Uterus (tissue), 4 donors: ENCODE data around the gene RAPGEFL1. TPM values are rescaled to one million over a fixed set of nuclear protein-coding genes. Genes with fewer than 3 reads are reported as not detected.
"Not testable (repeated sequence)": the region's sequence is repeated elsewhere in the genome, so short reads cannot be mapped to it uniquely, and the experiment has no call there.

Experiments
- DNase-seq, 2 donors: peaks; one replicate each; pipeline ENCODE4 v3.0.0-alpha.2; 2019 to 2020
- H3K27ac ChIP-seq, 2 donors: fragments of 200-600 bp; sonication (generic); 1 replicate in 1 of 2; 2 replicates in 1 of 2; pipeline ENCODE4 v1.5.1; 2016 to 2018
- H3K27me3 ChIP-seq, 2 donors: fragments of 200-600 bp; sonication (generic); one replicate each; pipeline ENCODE4 v1.5.1; 2018 to 2019; ENCODE audit warnings: control low read depth in 1 of 2
- H3K36me3 ChIP-seq, 2 donors: fragments of 200-600 bp; sonication (generic); one replicate each; pipeline ENCODE4 v1.5.1; 2019; ENCODE audit warnings: control low read depth in 1 of 2
- H3K4me1 ChIP-seq, 2 donors: fragments of 200-600 bp; sonication (generic); one replicate each; pipeline ENCODE4 v1.5.1; 2018 to 2019; ENCODE audit warnings: control low read depth in 1 of 2
- H3K4me3 ChIP-seq, 2 donors: fragments of 200-600 bp; sonication (generic); 1 replicate in 1 of 2; 2 replicates in 1 of 2; pipeline ENCODE4 v1.5.1; 2018 to 2019; ENCODE audit warnings: mild to moderate bottlenecking in 1 of 2
- H3K9me3 ChIP-seq, 2 donors: fragments of 200-600 bp; sonication (generic); one replicate each; pipeline ENCODE4 v1.5.1; 2019; ENCODE audit warnings: control low read depth in 1 of 2
- POLR2A ChIP-seq, 2 donors: fragments of 450-650 bp; IDR thresholded peaks; one replicate each; pipeline ENCODE4 v1.6.1; 2016; ENCODE audit warnings: antibody characterized with exemption in 2 of 2, mild to moderate bottlenecking in 1 of 2, moderate library complexity in 1 of 2
- intact Hi-C: fragments of 100-400 bp; cut with DNase I; formaldehyde crosslinking; loops from one replicate; pipeline ENCODE4 v1.15.1; 2023; ENCODE audit warnings: low total_unique reads
- total RNA-seq, 4 donors: library from RNA; depleted of rRNA in 3 of 4; stranded (reverse); fragments of >200 nt in 3 of 4; gene quantifications; one replicate each; pipeline versions ENCODE4 v1.1.0 to v1.2.4, GENCODE V29; 2014 to 2023
- TF ChIP-seq, protein P1 (sequence below), 4 experiments: fragments of 200-600 bp in 2 of 4; fragments of 450-650 bp in 2 of 4; sonication (generic) in 2 of 4; IDR thresholded peaks; one replicate each; pipeline ENCODE4 v1.5.1; 2016 to 2019; ENCODE audit warnings: antibody characterized with exemption in 4 of 4, mild to moderate bottlenecking in 2 of 4, moderate library complexity in 1 of 4
- donor health status: DM: yes; HTN: yes; CAD: no.

The RAPGEFL1 gene
- total RNA-seq, 4 donors from 2014 or later, result 0.29 to 21.5 (median 2.0) TPM

DNA sequence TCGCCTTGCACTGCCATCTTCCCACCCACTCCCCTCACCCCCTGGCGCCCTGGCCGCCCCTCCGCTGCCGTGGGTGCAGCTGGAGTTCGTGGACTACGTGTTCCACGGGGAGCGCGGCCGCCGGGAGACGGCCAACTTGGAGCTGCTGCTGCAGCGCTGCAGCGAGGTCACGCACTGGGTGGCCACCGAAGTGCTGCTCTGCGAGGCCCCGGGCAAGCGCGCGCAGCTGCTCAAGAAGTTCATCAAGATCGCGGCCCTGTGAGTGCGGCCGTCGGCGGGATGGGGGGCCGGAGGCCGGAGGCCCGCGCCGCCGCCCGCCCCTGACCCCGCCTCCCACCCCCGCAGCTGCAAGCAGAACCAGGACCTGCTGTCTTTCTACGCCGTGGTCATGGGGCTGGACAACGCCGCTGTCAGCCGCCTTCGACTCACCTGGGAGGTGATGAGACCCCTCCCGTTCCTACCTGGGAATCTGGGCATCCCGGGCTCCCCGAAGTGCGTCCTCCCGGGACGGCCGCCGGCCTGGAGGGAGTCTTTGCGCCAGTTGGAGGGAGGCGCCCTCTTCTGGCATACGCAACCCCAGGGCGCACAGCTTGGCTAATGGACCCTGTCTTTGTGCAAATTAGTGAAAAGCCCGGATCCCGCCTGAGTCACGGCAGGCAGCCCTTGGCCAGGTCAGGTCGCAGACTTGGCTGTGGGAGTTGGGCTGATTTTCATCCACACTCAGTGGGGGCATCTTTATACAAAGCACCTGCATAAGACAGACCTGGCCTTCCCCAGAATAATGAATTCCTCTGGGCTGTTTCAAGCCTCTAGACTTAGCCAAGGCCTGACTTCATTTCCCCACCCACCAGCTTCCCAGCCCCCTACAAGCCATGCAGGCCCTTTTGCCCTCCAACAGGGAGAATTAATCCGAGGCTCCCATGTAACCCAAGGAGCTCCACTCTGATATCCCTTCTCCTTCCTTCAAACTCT lies 14.3 kb downstream of the RAPGEFL1 start:
- Histone ChIP-seq H3K9me3 (no peaks in the 10 kb centered on the region), H3K27me3 (no peaks in the 10 kb centered on the region), H3K4me3 (peak overlapping the region; percentile 42 to 52), H3K4me1 (no peaks in the 10 kb centered on the region), H3K36me3 (no peaks in the 10 kb centered on the region), H3K27ac (peak overlapping the region; percentile 76 to 85)
- TF ChIP-seq POLR2A (IDR thresholded peaks at IDR 0.05), result no peak
- TF ChIP-seq, protein P1, sequence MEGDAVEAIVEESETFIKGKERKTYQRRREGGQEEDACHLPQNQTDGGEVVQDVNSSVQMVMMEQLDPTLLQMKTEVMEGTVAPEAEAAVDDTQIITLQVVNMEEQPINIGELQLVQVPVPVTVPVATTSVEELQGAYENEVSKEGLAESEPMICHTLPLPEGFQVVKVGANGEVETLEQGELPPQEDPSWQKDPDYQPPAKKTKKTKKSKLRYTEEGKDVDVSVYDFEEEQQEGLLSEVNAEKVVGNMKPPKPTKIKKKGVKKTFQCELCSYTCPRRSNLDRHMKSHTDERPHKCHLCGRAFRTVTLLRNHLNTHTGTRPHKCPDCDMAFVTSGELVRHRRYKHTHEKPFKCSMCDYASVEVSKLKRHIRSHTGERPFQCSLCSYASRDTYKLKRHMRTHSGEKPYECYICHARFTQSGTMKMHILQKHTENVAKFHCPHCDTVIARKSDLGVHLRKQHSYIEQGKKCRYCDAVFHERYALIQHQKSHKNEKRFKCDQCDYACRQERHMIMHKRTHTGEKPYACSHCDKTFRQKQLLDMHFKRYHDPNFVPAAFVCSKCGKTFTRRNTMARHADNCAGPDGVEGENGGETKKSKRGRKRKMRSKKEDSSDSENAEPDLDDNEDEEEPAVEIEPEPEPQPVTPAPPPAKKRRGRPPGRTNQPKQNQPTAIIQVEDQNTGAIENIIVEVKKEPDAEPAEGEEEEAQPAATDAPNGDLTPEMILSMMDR (IDR thresholded peaks at IDR 0.05), result peak; percentile 70 to 80 (median 75)
- intact Hi-C loops, result no loop called here
- DNase-seq, result peak; percentile 83 to 86

DNA sequence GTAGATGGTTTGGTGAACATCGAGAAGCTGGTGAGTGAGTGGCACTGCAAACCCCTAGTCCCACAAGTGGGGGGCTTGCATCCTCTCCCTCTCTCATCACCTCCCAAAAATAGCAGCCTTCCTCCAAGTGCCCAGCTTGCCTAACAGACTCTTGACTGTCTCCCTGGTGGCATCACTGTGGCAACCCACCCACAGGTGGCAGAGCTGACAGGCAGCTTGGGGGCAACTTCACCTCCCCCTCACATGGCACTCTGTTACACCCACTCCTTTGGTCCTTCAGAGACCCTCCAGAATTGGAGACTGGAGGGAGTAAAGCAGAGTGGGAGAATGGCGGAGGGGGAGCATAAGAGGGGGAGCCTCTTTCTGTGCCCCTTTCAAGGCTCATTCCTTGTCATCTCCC lies 15.7 kb downstream of the RAPGEFL1 start:
- Histone ChIP-seq H3K4me1 (no peaks in the 10 kb centered on the region), H3K27ac (no peak overlapping the region), H3K9me3 (no peaks in the 10 kb centered on the region), H3K36me3 (no peaks in the 10 kb centered on the region), H3K27me3 (no peaks in the 10 kb centered on the region), H3K4me3 (no peak overlapping the region)
- DNase-seq, result no peak
- TF ChIP-seq POLR2A (IDR thresholded peaks at IDR 0.05), result no peak
- TF ChIP-seq, protein P1 (IDR thresholded peaks at IDR 0.05), result no peak
- intact Hi-C loops, result no loop called here

DNA sequence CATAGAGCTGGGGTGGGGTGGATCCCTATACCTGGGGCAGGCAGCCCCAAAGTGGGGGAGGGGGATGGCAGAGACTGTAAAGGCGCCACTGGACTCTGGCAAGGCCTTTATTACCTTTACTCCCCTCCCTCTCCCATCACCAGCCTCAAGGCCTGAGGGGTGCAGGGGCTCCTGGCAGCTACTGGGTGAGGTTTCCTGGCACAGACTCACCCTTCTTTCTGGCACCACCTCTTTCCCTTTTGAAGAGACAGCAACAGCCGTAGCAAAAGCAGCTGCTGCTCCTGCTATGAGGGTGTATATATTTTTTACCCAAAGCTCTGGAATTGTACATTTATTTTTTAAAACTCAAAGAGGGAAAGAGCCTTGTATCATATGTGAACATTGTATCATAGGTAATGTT lies 17.6 kb downstream of the RAPGEFL1 start:
- Histone ChIP-seq H3K4me3 (no peak overlapping the region), H3K36me3 (no peaks in the 10 kb centered on the region), H3K27me3 (no peaks in the 10 kb centered on the region), H3K9me3 (no peaks in the 10 kb centered on the region), H3K4me1 (no peaks in the 10 kb centered on the region), H3K27ac (no peak overlapping the region)
- intact Hi-C loops, result no loop called here
- TF ChIP-seq POLR2A (IDR thresholded peaks at IDR 0.05), result no peak
- TF ChIP-seq, protein P1 (IDR thresholded peaks at IDR 0.05), result no peak
- DNase-seq, result no peak

DNA sequence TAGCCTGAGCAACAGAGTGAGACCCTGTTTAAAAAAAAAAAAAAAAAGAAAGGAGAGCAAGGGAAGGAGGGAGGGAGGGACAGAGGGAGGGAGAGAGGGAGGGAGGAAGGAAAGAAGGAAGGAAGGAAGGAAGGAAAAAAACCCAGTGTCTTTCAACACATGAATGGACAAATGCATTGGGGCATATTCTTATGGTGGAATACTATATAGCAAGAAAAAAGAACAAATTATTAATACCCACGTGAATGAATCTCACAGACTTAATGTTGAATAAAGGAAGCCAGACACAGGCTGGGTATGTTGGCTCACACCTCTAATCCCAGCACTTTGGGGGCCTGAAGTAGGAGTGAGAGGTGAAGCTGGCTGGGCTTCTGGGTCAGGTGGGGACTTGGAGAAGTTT lies 20.3 kb downstream of the RAPGEFL1 start:
- Histone ChIP-seq H3K27ac (no peak overlapping the region), H3K36me3 (no peaks in the 10 kb centered on the region), H3K4me1 (no peaks in the 10 kb centered on the region), H3K27me3 (no peaks in the 10 kb centered on the region), H3K4me3 (no peak overlapping the region), H3K9me3 (no peaks in the 10 kb centered on the region)
- no peak for DNase-seq
- intact Hi-C loops, result no loop called here
- TF ChIP-seq, protein P1 (IDR thresholded peaks at IDR 0.05), result no peak
- TF ChIP-seq POLR2A (IDR thresholded peaks at IDR 0.05), result no peak

DNA sequence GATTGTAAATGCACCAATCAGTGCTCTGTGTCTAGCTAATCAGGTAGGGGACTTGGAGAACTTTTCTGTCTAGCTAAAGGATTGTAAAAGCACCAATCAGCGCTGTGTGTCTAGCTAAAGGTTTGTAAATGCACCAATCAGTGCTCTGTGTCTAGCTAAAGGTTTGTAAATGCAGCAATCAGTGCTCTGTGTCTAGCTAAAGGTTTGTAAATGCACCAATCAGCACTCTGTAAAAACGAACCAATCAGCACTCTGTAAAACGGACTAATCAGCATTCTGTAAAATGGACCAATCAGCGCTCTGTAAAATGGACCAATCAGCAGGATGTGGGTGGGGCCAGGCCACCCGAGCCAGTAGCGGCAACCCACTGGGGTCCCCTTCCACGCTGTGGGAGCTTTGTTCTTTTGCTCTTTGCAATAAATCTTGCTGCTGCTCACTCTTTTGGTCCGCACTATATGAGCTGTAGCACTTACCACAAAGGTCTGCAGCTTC lies 20.7 kb downstream of the RAPGEFL1 start:
- H3K4me1 ChIP-seq, H3K27ac ChIP-seq, H3K4me3 ChIP-seq, H3K9me3 ChIP-seq, H3K27me3 ChIP-seq, DNase-seq, H3K36me3 ChIP-seq, intact Hi-C loops: not testable (repeated sequence)
